Effector memory CD8-positive, alpha-beta T cell (primary cell): Measurements from ENCODE around the gene TBL1XR1.
"Not testable (repeated sequence)": the region's sequence is repeated elsewhere in the genome, so short reads cannot be mapped to it uniquely, and the experiment has no call there.

Experiments used
- ATAC-seq: fragments of 150-1000 bp; cut with Tn5 transposase; replicated peaks from 2 replicates; pipeline ENCODE4 v1.10.0; 2021; ENCODE audit warnings: mild to moderate bottlenecking, moderate library complexity
- DNase-seq, 3 experiments: peaks; one replicate each; pipeline ENCODE4 v3.0.0; 2021
- H3K27ac Mint-ChIP-seq, 2 donors: one replicate each; pipeline ENCODE4 v1.8.0; 2022; ENCODE audit warnings: mild to moderate bottlenecking in 2 of 2, mixed read lengths in 2 of 2, moderate library complexity in 2 of 2
- H3K27me3 Mint-ChIP-seq, 2 donors: one replicate each; pipeline ENCODE4 v1.8.0; 2022; ENCODE audit warnings: mixed read lengths in 2 of 2
- H3K36me3 Mint-ChIP-seq: one replicate; pipeline ENCODE4 v1.8.0; 2022; ENCODE audit warnings: mild to moderate bottlenecking, moderate library complexity, mixed read lengths; ENCODE audit not compliant: insufficient read depth
- H3K4me1 Mint-ChIP-seq, 2 donors: one replicate each; pipeline ENCODE4 v1.8.0; 2022; ENCODE audit warnings: low read depth in 2 of 2, mixed read lengths in 2 of 2
- H3K4me3 Mint-ChIP-seq, 2 donors: one replicate each; pipeline ENCODE4 v1.8.0; 2022; ENCODE audit warnings: mild to moderate bottlenecking in 2 of 2, mixed read lengths in 2 of 2, moderate library complexity in 2 of 2
- H3K9me3 Mint-ChIP-seq, 2 donors: one replicate each; pipeline ENCODE4 v1.8.0; 2022; ENCODE audit warnings: mixed read lengths in 2 of 2

TBL1XR1 gene

GRCh38 chr3:177201700-177202397 is 4.6 kb upstream of the TBL1XR1 start:
- peak; percentile 56 for ATAC-seq
- H3K27ac Mint-ChIP-seq, result peak overlapping the region; percentile 55 to 62
- peak overlapping the region; percentile 57 to 70 for H3K4me3 Mint-ChIP-seq
- H3K9me3 Mint-ChIP-seq, result no peaks in the 10 kb centered on the region
- DNase-seq, result peak; percentile 41 to 53 (median 48)
- H3K27me3 Mint-ChIP-seq, result no peaks in the 10 kb centered on the region
- H3K4me1 Mint-ChIP-seq, result peaks cover 19 to 25% of the 10 kb centered on the region in 2 donors
- H3K36me3 Mint-ChIP-seq, result peaks cover 24% of the 10 kb centered on the region

GRCh38 chr3:177199206-177199760 is 2.0 kb upstream of the TBL1XR1 start:
- Mint-ChIP-seq H3K36me3 (peaks cover 29% of the 10 kb centered on the region), H3K4me3 (peak overlapping the region; percentile 69 to 72), H3K9me3 (no peaks in the 10 kb centered on the region), H3K27me3 (no peaks in the 10 kb centered on the region), H3K27ac (peak overlapping the region; percentile 89 to 91), H3K4me1 (peaks cover 32 to 41% of the 10 kb centered on the region in 2 donors)
- DNase-seq (peak; percentile 4 to 33 (median 16)), ATAC-seq (peak; percentile 39)

DNA sequence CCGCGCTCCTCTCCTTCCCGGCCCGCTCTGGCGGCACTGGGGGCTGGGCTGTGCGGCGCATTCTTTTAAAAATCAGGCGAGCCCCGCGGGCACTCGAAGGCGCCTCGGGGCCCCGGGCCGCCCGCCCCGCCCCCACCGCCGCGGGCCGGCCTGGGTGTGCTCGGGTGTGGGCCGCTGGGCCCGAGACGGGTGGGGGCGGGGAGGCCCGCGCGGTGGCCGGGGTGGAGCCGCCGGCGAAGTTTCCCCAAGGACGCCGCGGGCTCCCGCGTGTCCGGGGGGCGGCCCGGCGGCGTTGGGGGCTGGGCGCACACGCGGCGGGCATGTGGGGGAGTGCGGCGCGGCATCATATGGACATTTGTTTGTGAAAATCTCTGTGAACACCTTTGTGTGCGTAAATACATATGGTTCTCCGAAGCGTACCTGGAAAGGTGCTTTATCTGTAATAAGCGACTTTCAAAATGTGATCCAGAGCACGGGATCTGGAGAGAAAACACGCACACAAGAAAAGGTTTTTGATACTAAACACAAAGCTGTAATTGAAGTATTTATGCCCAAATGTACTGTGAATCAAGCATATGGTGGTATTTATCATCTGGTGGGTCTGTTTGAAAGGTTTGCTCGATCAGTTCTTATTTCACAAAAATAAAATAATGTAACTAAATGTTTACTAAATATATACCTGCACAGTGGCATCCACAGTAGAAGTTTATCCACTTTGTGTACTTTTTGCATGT is 612 bp upstream of the TBL1XR1 start:
- Mint-ChIP-seq H3K9me3 (no peaks in the 10 kb centered on the region), H3K4me3 (peak overlapping the region; percentile 93 to 95), H3K4me1 (peaks cover 42 to 53% of the 10 kb centered on the region in 2 donors), H3K36me3 (peaks cover 37% of the 10 kb centered on the region), H3K27me3 (no peaks in the 10 kb centered on the region), H3K27ac (peak overlapping the region; percentile 89 to 96)
- ATAC-seq, result peak; percentile 23
- peak in 2 of 3 experiments; percentile 9 to 24 for DNase-seq

DNA sequence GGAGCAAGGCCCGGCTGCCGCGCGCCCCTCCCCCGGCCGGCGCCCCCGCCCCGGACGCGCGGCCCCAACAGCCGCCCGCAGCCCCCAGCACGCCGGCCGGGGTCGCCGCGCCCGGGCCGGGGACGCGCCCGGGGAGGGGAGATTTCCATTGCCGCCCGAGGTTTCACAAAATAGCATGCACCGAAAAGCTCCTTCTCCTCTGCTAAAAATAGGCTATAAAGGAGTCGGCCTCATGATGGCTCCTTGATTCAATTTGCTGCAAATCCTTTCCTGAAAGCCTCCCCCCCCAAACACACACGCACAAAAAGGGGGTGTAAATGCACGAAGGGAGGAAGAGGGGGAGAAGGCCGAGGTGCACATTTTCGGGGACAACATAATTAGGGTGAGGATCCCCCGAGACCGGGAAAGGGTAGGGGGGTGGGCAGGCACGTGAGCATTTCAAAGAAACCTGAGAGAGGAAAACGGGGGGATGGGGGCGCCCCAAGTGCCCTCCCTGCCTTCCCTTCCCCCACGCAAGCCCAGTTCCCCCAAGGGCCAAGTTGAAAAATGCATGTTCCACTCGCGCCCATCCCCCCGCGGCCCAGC is 734 bp downstream of the TBL1XR1 start:
- no peak for ATAC-seq
- Mint-ChIP-seq H3K27ac (peak overlapping the region; percentile 77 to 96), H3K4me1 (peaks cover 45 to 53% of the 10 kb centered on the region in 2 donors), H3K36me3 (peaks cover 37% of the 10 kb centered on the region), H3K4me3 (peak overlapping the region; percentile 93 to 95), H3K9me3 (no peaks in the 10 kb centered on the region), H3K27me3 (no peaks in the 10 kb centered on the region)
- peak; percentile 24 to 43 (median 27) for DNase-seq

- Mint-ChIP-seq H3K27me3 (no peaks in the 10 kb centered on the region), H3K36me3 (peaks cover 37% of the 10 kb centered on the region), H3K27ac (peak overlapping the region; percentile 77 to 96), H3K4me1 (peaks cover 49 to 57% of the 10 kb centered on the region in 2 donors), H3K9me3 (no peaks in the 10 kb centered on the region), H3K4me3 (peak overlapping the region; percentile 93 to 95)
- ATAC-seq, result no peak
- peak; percentile 5 to 18 (median 10) for DNase-seq
Measured at GRCh38 chr3:177196008-177196455, 1.2 kb downstream of the TBL1XR1 start.

- H3K4me3 Mint-ChIP-seq, result peak overlapping the region; percentile 93 to 95
- H3K9me3 Mint-ChIP-seq, result no peaks in the 10 kb centered on the region
- DNase-seq (peak in 1 of 3 experiments; percentile 4), ATAC-seq (no peak)
- peaks cover 37% of the 10 kb centered on the region for H3K36me3 Mint-ChIP-seq
- peak overlapping the region; percentile 77 to 96 for H3K27ac Mint-ChIP-seq
- H3K4me1 Mint-ChIP-seq, result peaks cover 55 to 63% of the 10 kb centered on the region in 2 donors
- H3K27me3 Mint-ChIP-seq, result no peaks in the 10 kb centered on the region
Measured at GRCh38 chr3:177195242-177195991, 1.9 kb downstream of the TBL1XR1 start.

DNA sequence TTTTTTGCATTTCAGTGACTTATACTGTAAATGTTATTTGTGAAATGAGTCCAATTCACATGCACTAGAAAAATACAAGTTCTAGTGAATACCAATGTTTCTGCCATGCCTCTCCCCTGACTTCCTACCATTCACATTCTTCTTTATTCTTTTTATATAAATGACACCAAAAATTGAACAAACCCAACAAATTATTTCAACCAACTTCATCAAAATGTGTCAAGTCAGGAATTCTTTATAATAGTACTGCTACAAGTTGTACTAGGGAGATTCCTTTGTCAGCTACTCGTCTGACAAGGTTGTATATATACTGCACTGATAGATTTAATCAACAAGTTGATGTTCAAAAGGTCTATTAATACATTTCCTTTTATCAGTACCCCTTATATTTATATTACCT is 3.0 kb downstream of the TBL1XR1 start:
- no peak for DNase-seq
- no peaks in the 10 kb centered on the region for H3K27me3 Mint-ChIP-seq
- no peaks in the 10 kb centered on the region for H3K9me3 Mint-ChIP-seq
- peaks cover 53 to 60% of the 10 kb centered on the region in 2 donors for H3K4me1 Mint-ChIP-seq
- H3K4me3 Mint-ChIP-seq, result peak overlapping the region; percentile 93 to 95
- no peak for ATAC-seq
- H3K36me3 Mint-ChIP-seq, result peaks cover 36% of the 10 kb centered on the region
- peak overlapping the region; percentile 76 to 77 for H3K27ac Mint-ChIP-seq

DNA sequence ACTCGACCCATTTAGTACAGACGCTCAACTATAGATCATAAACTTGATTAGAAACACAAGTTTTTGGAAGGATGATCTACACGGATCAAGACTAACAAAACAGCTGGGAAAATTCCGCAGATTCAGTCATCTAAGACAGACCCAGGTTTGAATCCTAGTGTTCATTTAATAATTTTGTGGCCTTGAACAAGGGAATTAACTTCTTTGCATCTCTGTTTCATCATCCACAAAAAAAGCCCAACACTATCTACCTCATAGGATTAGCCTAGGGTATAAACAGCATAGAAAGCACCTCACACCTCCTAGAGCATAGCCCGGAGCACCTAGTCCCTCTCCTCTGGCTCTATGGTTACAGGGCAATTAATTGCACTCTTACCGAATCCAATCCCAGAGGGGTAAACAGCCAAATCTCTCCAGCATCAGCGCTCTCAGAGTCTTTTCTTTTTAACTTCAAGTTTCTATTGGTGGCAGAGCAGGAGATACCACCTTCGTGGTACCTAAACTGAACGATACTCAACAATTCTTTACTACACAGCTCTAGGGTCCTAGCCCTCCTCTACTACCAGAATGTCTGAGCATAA is 3.5 kb downstream of the TBL1XR1 start:
- ATAC-seq, result no peak
- peak overlapping the region; percentile 93 to 95 for H3K4me3 Mint-ChIP-seq
- no peaks in the 10 kb centered on the region for H3K9me3 Mint-ChIP-seq
- H3K27ac Mint-ChIP-seq, result peak overlapping the region; percentile 76 to 77
- H3K27me3 Mint-ChIP-seq, result no peaks in the 10 kb centered on the region
- H3K36me3 Mint-ChIP-seq, result peaks cover 31% of the 10 kb centered on the region
- DNase-seq, result no peak
- peaks cover 49 to 55% of the 10 kb centered on the region in 2 donors for H3K4me1 Mint-ChIP-seq

DNA sequence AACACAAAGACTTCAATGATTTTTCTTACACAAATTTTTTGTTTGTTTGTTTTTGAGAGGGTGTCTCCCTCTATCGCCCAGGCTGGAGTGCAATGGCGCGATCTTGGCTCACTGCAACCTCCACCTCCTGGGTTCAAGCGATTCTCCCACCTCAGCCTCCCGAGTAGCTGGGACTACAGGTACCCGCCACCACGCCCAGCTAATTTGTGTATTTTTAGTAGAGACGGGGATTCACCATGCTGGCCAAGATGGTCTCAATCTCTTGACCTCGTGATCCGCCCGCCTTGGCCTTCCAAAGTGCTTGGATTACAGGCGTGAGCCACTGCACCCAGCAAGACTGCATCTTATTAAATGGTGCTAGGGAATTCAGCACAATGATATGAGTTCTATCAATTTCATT is 4.0 kb downstream of the TBL1XR1 start:
- ATAC-seq, DNase-seq, H3K27me3 Mint-ChIP-seq, H3K9me3 Mint-ChIP-seq: not testable (repeated sequence)
- Mint-ChIP-seq H3K4me3 (peak overlapping the region; percentile 93 to 95), H3K4me1 (peaks cover 50 to 57% of the 10 kb centered on the region in 2 donors), H3K27ac (peak overlapping the region; percentile 76 to 77), H3K36me3 (peaks cover 26% of the 10 kb centered on the region)

DNA sequence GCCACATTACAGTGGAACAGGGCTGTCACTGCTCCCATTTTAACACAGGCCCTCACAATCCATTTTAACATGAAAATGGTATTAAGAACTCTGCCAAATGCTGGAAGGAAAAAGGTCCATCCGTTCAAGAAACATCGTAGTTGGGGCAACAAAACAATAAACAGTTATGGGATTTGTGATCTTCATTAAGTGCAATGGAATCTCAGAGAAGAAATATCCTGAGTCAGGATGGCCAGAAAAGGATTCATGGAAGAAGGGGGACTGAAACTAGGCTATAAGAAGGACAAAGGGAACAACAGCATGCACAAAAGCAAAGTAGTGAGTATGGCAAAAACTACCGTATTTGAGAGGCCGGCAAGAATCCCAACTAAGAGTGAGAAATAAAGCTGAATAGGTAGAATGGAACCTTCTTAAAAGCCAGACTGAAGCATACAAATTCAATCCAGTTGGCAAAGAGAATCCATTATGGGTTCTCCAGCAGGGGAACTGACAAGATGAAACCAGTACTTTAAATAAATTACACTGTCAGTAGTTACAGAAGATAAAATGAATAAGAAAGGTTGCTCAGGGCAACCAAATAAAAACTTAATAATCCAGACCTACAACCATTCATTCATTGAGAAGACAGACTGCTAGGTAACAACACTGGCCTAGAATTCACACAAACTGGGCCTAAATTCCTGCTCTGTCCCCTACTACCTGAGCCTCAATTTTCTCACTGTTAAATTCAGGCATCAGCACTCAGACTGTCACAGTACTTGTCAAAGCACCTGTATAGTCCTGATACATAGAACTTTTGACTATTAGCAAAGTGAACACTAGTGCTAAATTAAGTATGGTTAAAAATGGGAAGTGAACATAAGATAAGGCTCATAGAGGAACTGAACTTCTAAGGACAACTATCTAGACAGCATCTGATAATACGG is 6.3 kb downstream of the TBL1XR1 start:
- no peaks in the 10 kb centered on the region for H3K27me3 Mint-ChIP-seq
- no peak for ATAC-seq
- peaks cover 11% of the 10 kb centered on the region for H3K36me3 Mint-ChIP-seq
- H3K9me3 Mint-ChIP-seq, result no peaks in the 10 kb centered on the region
- DNase-seq, result no peak
- peaks cover 53 to 74% of the 10 kb centered on the region in 2 donors for H3K4me1 Mint-ChIP-seq
- H3K4me3 Mint-ChIP-seq, result peak overlapping the region; percentile 53 to 60
- peak overlapping the region; percentile 2 to 38 for H3K27ac Mint-ChIP-seq

DNA sequence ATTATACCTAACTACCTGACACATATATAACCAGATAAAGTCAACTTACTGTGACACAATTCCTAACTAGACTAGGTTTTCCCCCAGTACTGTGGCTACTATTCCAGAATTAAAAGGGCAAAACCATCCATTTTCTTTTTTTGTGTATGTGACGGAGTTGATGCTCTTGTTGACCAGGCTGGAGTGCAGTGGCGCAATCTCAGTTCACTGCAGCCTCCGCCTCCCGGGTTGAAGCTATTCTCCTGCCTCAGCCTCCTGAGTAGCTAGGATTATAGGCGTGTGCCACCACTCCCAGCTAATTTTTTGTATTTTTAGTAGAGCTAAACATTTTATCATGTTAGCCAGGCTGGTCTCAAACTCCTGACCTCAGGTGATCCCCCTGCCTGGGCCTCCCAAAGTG is 7.1 kb downstream of the TBL1XR1 start:
- Mint-ChIP-seq H3K4me1 (peaks cover 52 to 71% of the 10 kb centered on the region in 2 donors), H3K36me3 (peaks cover 11% of the 10 kb centered on the region), H3K27ac (peak overlapping the region in 1 of 2 donors; percentile 35)
- H3K4me3 Mint-ChIP-seq, DNase-seq, H3K9me3 Mint-ChIP-seq, H3K27me3 Mint-ChIP-seq, ATAC-seq: not testable (repeated sequence)
